Limb (tissue), 2 donors: ENCODE results near the gene ESYT2.
"Not testable (repeated sequence)": the region's sequence is repeated elsewhere in the genome, so short reads cannot be mapped to it uniquely, and the experiment has no call there.

Experiments used
- DNase-seq, 2 donors: peaks; one replicate each; pipeline ENCODE4 v3.0.0-alpha.2; 2016; ENCODE audit errors: extremely low spot score in 2 of 2

Gene ESYT2

DNA sequence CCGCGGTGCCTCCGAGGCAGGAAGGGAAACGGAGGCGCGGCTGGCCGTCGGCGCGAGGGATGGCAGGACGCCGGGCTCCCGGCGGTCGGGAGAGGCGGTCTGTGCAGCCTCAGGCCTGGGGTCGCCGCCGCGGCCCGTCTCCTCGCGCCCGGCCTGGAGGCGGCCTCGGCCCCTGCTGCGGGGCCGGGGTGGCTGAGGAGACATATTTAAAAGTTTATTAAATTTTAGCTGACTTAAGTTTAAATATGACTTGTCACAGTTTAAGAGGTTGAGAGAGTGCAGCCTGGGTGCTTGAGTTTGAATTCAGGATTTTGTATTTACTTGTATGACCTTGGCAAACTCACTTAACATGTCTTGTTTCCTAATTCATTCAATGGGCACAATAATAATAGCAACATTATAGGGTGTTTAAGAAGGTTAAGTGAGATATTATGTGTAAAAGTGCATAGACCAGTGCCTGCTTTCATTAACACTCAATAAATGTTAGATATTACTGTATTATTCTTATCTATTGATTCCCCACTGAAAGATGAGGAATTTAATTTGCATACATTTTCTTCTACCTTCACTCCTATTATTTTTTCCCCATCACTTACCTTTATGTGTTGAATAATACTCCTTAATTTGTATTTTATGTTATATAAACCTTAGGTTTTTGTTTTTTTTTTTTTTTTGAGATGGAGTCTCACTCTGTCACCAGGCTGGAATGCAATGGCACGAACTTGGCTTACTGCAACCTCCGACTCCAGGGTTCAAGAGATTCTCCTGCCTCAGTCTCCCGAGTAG lies 27.8 kb upstream of the ESYT2 start:
- no peak for DNase-seq

DNA sequence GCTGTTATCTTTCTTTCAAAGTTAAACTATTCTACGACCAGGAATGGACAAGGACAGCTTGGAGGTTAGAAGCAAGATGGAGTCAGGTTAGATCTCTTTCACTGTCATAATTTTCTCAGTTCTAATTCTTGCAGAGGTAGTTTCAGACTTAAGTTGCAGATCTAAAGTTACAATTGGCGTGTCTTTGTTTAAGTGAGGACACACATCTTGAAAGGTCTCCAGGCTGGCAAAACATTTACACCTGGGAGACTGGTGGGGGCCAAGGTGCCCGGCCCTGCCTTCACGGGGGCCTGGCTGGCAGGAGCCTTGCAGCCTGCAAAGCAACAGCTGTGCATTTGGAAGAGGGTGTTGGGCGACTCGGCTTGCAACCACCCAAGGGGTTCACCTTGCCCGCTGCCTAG lies 25.4 kb upstream of the ESYT2 start:
- no peak for DNase-seq

- peak in 1 of 2 donors; percentile 60 for DNase-seq
Observed at GRCh38 chr7:158850545-158851102, 21.3 kb upstream of the ESYT2 start.

- peak; percentile 42 to 52 for DNase-seq
Observed at GRCh38 chr7:158849768-158850544, 20.6 kb upstream of the ESYT2 start.

DNA sequence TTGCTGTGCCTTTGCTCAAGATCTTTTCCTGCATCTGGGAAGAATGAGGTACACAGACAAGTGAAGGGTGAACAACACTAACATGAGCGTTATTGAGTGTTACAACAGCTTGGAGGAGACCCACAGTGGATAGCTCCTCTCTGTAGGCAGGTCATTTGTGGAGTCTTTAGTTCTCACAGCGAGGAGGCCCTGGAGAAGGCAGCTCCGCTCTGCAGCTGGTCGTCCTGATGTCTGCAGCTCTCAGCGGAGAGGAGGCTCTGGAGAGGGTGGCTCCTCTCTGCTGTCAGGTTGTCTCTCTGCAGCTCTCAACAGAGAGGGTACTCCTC lies 20.1 kb upstream of the ESYT2 start:
- DNase-seq = no peak

- no peak for DNase-seq
Observed at GRCh38 chr7:158847451-158847866, 18.1 kb upstream of the ESYT2 start.

DNA sequence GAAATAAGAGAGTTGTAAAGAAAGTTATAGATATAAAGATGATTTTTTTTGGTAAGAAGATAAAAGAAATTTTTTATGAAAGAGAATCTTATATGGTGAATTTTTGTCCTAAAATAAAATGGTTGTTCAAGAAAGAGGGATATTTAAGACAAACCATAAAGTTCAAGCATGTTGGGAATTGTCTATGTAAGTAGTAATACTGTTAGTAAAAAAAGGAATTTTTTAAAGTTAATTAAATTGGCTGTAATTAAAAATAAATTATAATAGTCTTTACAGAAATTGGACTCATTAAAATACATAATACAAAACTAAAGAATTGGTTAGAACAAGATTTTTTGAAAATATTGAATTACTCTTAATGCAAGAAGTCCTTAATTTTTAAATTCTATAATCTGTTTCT lies 17.0 kb upstream of the ESYT2 start:
- no peak for DNase-seq

- DNase-seq = no peak
Observed at GRCh38 chr7:158843771-158844170, 14.5 kb upstream of the ESYT2 start.

DNA sequence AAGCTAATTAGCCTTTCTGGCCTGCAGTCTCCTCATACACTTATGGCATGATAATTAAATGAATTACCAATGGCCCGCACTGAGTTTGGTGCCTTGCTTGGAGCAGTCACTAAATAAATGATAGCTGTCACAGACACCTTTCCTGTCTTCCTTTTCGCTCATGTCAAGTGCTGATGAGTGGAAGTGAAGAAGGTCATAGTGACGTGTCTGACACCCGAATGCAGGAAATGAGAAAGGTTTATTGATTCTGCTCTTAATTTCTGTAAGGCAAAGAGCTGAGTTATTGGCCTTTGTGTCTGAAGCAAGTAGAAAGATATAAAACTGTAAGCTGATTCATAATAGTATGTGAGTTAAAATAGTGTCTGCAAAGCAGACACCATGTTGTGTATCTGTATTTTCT lies 13.2 kb upstream of the ESYT2 start:
- no peak for DNase-seq

DNA sequence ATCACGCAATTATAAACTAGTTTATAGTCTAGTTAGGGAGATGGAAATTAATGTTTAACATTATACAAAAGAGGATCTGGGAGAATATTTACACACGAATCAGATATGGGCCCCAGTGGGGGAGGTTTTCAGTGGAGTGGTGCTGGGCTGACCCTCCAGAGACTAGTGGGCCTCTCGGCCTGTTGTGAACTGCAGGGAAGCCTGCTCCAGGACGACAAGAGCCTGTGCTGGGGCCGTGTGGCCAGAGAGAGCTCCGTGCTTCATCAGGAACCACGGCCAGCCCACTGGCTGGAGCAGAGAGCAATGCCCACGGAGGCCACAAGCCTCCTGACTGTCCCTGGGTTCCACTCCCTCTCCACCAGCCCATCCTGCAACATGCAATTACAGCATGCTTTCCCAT lies 11.3 kb upstream of the ESYT2 start:
- DNase-seq = no peak

DNA sequence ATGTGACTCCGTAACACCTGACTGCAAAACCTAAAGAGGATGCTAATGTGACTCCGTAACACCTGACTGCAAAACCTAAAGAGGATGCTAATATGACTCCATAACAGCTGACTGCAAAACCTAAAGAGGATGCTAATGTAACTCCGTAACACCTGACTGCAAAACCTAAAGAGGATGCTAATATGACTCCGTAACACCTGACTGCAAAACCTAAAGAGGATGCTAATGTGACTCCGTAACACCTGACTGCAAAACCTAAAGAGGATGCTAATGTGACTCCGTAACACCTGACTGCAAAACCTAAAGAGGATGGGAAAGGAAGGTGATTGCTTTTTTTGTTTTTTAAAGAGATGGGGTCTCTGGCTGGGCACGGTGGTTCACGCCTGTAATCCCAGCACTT lies 9.9 kb upstream of the ESYT2 start:
- DNase-seq = not testable (repeated sequence)

GRCh38 chr7:158837790-158838637 lies 8.7 kb upstream of the ESYT2 start:
- no peak for DNase-seq

DNA sequence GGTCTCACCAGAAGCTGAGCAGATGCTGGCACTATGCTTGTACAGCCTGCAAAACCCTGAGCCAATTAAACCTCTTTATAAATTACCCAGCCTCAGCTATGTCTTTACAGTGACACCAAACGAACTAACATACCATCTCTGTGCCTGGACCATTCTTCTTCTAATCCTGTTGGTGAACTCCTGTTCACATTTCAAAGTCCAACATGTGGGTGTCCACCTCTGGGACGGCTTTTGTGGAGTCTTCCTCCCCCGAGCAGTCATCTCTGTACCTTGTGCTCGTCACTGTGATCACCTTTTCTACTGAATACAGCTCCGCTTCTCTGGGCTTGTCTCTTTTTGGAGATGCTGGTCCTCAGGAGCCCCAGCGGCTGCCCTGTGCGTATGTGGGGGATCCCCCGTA lies 7.4 kb upstream of the ESYT2 start:
- DNase-seq = no peak

DNA sequence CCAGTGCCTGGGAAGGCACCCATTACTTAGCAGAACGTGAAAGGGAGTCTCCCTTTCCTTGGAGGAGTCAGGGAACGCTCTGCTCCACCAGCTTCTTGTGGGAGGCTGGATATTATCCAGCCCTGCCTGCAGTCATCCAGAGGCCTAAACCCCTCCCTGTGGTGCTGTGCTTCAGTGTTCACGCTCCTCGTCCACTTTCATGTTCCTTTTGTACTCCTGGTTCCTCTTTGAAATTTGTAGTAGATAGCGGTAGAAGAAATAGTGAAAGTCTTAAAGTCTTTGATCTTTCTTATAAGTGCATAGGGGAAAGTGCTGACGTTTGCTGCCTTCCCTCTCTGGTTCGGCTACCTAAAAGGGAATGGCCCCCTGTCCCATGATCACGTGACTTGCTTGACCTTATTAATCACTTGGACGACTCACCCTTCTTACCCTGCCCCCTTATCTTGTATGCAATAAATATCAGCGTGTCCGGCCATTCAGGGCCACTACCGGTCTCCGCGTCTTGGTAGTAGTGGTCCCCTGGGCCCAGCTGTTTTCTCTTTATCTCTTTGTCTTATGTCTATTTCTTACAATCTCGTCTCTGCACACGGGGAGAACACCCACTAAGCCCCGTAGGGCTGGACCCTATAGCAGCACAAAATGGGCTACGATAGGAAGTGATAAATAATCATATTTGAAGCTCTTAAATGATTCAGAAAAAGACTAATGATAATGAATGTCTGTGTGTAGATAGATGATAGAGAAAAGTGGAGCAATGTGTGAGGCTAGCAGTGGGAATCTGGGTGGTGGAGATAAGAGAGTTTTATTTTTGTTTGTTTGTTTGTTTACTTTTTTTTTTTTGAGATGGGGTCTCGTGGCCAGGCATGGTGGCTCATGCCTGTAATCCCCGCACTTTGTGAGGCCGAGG lies 5.8 kb upstream of the ESYT2 start:
- DNase-seq = no peak

DNA sequence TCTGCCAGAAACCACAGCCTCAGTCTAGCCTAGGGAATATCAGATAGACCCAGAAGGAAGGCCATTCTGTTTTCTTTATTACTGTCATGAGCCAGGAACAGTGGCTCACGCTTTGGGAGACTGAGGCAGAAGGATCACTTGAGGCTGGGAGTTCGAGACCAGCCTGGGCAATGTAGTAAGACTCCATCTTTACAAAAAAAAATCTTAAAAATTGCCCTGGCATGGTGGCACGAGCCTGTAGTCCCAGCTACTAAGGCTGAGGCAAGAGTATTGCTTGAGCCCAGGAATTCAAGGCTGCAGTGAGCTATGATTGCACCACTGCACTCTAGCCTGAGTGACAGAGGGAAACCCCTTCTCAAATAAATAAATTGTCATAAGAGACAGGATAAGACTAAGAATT lies 3.7 kb upstream of the ESYT2 start:
- no peak for DNase-seq

GRCh38 chr7:158831738-158832091 lies 2.4 kb upstream of the ESYT2 start:
- no peak for DNase-seq

DNA sequence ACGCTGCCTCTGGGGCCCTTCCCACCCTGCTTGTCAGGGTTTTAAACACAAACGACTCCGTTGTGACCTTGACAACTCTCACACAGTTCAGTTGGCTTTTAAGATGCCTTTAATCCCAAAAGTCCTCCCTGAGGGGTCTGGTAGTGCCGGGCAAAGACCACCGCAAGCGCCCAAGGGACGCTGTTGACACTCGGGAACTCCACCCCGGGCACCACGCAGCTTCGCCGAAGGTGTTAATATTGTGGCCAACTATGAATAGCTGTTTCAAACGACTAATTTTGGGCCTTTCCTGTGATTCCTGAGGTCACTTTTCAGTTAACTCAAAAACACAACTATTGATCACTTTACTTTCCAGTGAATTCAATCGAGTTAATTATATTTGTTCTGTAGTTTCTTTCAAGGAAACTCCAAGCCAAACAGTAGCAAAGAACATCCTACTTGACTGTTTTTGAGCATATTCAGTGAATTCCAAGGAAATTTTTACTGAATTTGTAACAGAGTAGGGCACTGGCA lies 958 bp upstream of the ESYT2 start:
- DNase-seq = no peak

DNA sequence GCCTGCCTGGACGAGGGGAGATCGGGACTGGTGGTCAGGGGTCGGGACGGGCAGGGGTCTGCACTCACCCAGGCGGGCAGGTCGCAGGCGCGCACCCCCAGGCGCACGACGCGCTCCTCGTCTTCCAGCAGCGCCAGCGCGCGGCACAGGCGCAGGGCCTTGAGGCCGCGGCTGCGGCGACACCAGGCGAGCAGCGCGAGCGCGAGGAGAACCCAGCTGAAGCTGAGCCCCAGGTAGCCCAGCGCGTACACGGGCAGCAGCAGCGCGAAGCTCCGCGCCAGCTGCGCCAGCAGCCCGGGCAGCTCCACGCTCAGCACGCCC lies 328 bp downstream of the ESYT2 start:
- DNase-seq = peak in 1 of 2 donors; percentile 62

- peak in 1 of 2 donors; percentile 82 for DNase-seq
Observed at GRCh38 chr7:158828133-158829020, 932 bp downstream of the ESYT2 start.
